Neural crest cell (in vitro differentiated cells): Measurements from ENCODE around the gene HRH3. TPM values are rescaled to one million over a fixed set of nuclear protein-coding genes. Genes with fewer than 3 reads are reported as not detected.

Source experiments
- DNase-seq: peaks from one replicate; pipeline ENCODE4 v3.0.0; 2021; ENCODE audit warnings: low read depth, mixed read lengths, low spot score
- H3K27ac Mint-ChIP-seq: one replicate; pipeline ENCODE4 v1.8.0; 2021; ENCODE audit warnings: mild to moderate bottlenecking, mixed read lengths; ENCODE audit not compliant: unreplicated experiment
- H3K27me3 Mint-ChIP-seq: 2 replicates; pipeline ENCODE4 v1.8.0; 2021; ENCODE audit warnings: low read depth, mild to moderate bottlenecking, mixed read lengths
- H3K36me3 Mint-ChIP-seq: 2 replicates; pipeline ENCODE4 v1.8.0; 2021; ENCODE audit warnings: low read depth, mild to moderate bottlenecking, mixed read lengths
- H3K4me1 Mint-ChIP-seq: 2 replicates; pipeline ENCODE4 v1.8.0; 2021; ENCODE audit warnings: mixed read lengths
- H3K4me3 Mint-ChIP-seq: one replicate; pipeline ENCODE4 v1.8.0; 2021; ENCODE audit warnings: mild to moderate bottlenecking, mixed read lengths
- H3K9me3 Mint-ChIP-seq: 2 replicates; pipeline ENCODE4 v1.8.0; 2021; ENCODE audit warnings: mixed read lengths
- total RNA-seq: library from RNA; stranded (reverse); gene quantifications from 2 replicates; pipeline ENCODE4 v1.2.1, GENCODE V29; 2021
- TF ChIP-seq, protein P1 (sequence below): fragments of 200-600 bp; sonication (generic); conservative IDR thresholded peaks from 2 replicates; pipeline ENCODE4 v1.5.0; 2021; ENCODE audit warnings: antibody characterized with exemption, mild to moderate bottlenecking

The HRH3 gene
- total RNA-seq, 1 donor from 2014 or later = 0.75 TPM

DNA sequence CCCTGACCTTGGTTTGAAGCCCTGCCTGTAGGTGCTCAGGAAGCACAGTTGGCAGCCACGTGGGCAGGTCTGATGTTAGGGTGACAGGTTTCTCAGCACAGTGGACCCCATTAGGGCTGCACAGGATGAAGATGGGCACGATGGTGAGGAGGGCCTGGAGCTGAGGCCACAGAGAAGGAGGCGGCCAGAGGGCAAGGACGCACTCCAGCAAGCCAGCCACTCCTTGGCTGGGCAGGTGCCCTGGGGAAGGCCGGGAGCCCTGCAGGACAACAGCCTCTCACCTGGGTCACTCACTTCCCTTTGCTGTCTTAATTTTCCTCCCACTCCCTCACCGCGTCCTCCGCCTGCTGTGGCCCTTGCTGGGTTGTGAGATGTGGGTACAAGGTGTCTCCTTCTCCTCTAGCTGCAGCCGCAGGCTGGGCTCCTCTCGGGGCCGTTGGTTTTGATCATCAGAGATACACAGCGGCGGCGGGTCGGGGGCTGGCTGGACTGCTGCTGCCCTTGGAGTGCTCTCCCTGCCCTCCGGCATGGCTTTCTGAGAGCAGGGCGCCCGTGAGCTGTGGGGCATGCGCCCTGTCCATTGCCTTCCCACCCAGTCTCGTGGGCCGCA is 23.9 kb upstream of the HRH3 start:
- no peak overlapping the region for H3K4me3 Mint-ChIP-seq
- no peaks in the 10 kb centered on the region for H3K9me3 Mint-ChIP-seq
- DNase-seq = no peak
- no peak overlapping the region for H3K27ac Mint-ChIP-seq
- TF ChIP-seq, protein P1, sequence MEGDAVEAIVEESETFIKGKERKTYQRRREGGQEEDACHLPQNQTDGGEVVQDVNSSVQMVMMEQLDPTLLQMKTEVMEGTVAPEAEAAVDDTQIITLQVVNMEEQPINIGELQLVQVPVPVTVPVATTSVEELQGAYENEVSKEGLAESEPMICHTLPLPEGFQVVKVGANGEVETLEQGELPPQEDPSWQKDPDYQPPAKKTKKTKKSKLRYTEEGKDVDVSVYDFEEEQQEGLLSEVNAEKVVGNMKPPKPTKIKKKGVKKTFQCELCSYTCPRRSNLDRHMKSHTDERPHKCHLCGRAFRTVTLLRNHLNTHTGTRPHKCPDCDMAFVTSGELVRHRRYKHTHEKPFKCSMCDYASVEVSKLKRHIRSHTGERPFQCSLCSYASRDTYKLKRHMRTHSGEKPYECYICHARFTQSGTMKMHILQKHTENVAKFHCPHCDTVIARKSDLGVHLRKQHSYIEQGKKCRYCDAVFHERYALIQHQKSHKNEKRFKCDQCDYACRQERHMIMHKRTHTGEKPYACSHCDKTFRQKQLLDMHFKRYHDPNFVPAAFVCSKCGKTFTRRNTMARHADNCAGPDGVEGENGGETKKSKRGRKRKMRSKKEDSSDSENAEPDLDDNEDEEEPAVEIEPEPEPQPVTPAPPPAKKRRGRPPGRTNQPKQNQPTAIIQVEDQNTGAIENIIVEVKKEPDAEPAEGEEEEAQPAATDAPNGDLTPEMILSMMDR = no peak
- H3K27me3 Mint-ChIP-seq = no peaks in the 10 kb centered on the region
- H3K36me3 Mint-ChIP-seq = no peaks in the 10 kb centered on the region
- H3K4me1 Mint-ChIP-seq = peaks cover 29% of the 10 kb centered on the region

DNA sequence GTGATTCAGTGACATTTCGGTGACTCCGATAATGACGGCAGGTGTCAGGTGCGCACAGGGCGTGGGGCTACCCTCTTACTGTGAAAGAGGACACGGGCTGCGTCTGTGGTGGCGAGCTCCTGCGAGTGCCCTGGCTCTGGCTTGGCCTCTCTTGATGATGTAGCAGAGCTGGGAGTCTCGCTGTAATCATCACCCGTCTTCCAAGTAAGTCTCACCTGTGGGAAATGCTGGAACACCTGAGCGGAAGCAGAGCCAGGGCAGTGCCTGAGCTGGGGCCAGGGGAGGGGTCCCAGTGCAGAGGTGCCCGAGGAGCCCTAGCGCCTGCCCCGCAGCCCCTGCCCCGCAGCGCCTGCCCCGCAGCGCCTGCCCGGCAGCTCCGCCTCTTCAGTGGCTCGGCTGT is 23.0 kb upstream of the HRH3 start:
- H3K4me1 Mint-ChIP-seq = peaks cover 30% of the 10 kb centered on the region
- no peak overlapping the region for H3K27ac Mint-ChIP-seq
- H3K4me3 Mint-ChIP-seq = no peak overlapping the region
- TF ChIP-seq, protein P1 = no peak
- H3K9me3 Mint-ChIP-seq = no peaks in the 10 kb centered on the region
- H3K27me3 Mint-ChIP-seq = no peaks in the 10 kb centered on the region
- no peaks in the 10 kb centered on the region for H3K36me3 Mint-ChIP-seq
- no peak for DNase-seq

DNA sequence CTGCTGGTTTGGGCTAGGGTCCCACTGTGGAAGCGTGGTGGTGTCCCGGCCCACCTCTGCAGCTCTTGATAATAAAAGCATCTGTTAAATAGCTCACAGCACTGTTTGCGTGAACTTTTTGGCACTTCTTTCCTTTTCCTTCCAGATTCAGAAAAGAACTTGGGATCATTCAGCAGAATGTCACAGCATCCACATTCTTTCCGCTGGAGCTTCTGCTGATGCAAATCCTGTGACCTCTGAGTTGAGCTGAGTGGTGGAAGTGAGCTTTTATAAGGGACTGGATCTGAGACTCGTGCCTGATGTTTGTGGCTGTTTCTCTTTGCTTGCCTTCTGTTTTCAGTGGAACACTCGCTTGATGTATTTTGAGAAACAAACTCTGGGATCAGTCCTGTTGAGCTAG is 22.1 kb upstream of the HRH3 start:
- H3K4me3 Mint-ChIP-seq = peak overlapping the region; percentile 91
- TF ChIP-seq, protein P1 = no peak
- H3K36me3 Mint-ChIP-seq = no peaks in the 10 kb centered on the region
- DNase-seq = no peak
- no peak overlapping the region for H3K27ac Mint-ChIP-seq
- H3K9me3 Mint-ChIP-seq = no peaks in the 10 kb centered on the region
- H3K27me3 Mint-ChIP-seq = no peaks in the 10 kb centered on the region
- H3K4me1 Mint-ChIP-seq = peaks cover 37% of the 10 kb centered on the region

DNA sequence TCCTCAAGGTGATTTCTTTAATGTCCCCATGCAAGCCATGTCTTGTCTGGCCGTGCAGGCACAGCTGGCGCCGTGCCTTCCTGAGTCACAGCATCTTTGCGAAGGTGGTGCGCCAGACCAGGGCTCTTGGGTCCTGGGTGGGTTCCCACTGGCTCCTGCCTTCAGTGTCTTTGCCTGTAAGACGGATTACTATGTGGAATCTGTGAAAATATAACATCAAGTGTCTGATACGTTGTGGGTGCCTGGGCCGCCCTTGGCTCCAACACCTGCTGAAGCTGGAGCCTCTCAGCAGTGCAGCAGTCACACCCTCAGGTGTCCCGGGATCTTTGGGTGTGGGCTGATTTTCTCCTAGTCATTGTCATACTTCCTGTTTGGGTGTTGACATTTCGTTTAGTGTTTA is 21.4 kb upstream of the HRH3 start:
- no peaks in the 10 kb centered on the region for H3K36me3 Mint-ChIP-seq
- peaks cover 43% of the 10 kb centered on the region for H3K4me1 Mint-ChIP-seq
- no peak overlapping the region for H3K27ac Mint-ChIP-seq
- H3K4me3 Mint-ChIP-seq = peak overlapping the region; percentile 91
- TF ChIP-seq, protein P1 = no peak
- no peaks in the 10 kb centered on the region for H3K9me3 Mint-ChIP-seq
- no peak for DNase-seq
- no peaks in the 10 kb centered on the region for H3K27me3 Mint-ChIP-seq

DNA sequence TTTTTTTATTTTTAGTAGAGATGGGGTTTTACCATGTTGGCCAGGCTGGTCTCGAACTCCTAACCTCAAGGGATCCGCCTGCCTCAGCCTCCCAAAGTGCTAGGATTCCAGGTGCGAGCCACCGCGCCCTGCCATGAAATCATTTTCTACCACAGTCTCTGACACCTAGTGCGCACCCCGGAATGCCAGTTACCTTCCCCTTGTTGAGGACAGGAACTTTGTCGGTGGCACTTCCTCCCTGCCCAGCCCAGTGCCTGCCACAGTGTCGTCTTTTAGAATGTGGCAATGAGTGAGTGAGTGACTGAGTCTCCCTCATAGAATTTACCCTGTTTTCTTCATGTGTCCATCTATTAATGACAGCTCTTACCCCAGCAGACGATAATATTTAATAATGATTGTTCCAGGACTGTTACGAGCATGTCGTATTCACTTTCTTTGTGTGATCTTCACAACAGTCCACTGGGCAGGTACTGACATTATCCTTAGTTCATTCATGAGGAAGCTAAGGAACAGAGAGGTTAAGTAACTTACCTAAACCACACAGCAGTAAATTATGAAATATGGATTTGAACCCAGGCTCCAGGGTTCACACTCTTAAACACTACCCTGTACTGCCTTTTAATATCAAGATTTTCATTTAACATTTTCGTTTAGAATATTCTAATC is 20.1 kb upstream of the HRH3 start:
- no peak overlapping the region for H3K27ac Mint-ChIP-seq
- H3K36me3 Mint-ChIP-seq = no peaks in the 10 kb centered on the region
- H3K27me3 Mint-ChIP-seq = no peaks in the 10 kb centered on the region
- H3K4me1 Mint-ChIP-seq = peaks cover 51% of the 10 kb centered on the region
- H3K9me3 Mint-ChIP-seq = no peaks in the 10 kb centered on the region
- DNase-seq = no peak
- TF ChIP-seq, protein P1 = no peak
- H3K4me3 Mint-ChIP-seq = peak overlapping the region; percentile 91
